Measurements from ENCODE around the gene RPL39.

The RPL39 gene

DNA sequence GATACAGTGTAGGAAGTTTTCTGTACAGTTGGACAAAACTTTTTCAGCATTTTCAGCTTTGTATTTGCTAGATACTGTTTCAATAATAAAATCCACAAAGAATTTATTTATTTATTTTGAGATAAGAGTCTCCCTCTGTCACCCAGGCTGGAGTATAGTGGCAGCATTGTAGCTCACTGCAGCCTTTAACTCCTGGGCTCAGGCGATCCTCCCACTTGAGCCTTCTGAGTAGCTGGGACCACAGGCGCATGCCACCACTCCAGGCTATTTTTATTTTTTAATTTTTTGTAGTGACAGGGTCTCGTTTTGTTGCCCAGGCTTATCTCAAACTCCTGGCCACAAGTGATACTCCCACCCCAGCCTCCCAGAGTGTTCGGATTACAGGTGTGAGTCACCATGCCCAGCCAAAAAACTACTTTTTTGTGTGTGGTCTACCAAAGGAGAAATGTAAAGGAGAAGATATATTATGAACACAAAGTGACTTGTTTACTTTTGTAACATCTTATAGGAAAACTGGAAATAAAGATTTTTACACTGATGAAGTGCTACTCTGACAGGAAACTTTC, 46.1 kb downstream of the RPL39 start:
- TF ChIP-seq GATA3 (IDR thresholded peaks at IDR 0.05; ENCODE audit: low read depth, low read length) (no peak), GATA2 (IDR thresholded peaks at IDR 0.05; ENCODE audit: low read depth, low read length) (no peak)

DNA sequence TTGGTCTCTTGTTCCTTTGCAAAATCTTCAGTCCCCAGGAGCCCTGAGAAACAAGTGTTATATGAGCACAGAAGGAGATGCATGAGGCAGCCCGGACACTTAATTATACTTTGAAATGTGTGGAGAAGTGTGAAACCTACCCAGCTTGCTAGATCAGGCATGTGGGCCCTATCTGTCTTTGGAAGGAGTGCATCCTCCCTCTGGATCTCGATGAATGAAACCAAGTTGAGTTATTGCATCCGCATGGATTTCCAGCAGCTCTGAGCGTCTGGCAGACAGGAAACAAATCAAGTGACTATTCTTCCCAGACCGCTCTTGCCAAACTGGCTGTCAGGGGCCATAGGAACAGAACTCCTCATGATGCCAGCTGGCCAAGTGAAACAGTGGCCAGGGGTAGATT, 52.7 kb downstream of the RPL39 start:
- TF ChIP-seq GATA2 (IDR thresholded peaks at IDR 0.05; ENCODE audit: low read depth, low read length) (no peak), GATA3 (IDR thresholded peaks at IDR 0.05; ENCODE audit: low read depth, low read length) (no peak)
